Upper lobe of left lung (tissue), 4 donors: ENCODE results near the gene C1orf21.

Experiments used
- EP300 ChIP-seq, 4 donors: sonication (generic); formaldehyde crosslinking; IDR thresholded peaks; one replicate each; pipeline ENCODE4 v1.5.1; 2017; ENCODE audit warnings: antibody characterized with exemption in 4 of 4, control low read depth in 2 of 4
- POLR2A ChIP-seq, 4 donors: fragments of 450-650 bp; IDR thresholded peaks; one replicate each; pipeline ENCODE4 v1.5.1; 2016 to 2017; ENCODE audit warnings: antibody characterized with exemption in 4 of 4, mild to moderate bottlenecking in 2 of 4
- POLR2AphosphoS5 ChIP-seq, 2 donors: sonication (generic); formaldehyde crosslinking; IDR thresholded peaks; one replicate each; pipeline ENCODE4 v1.5.1; 2017; ENCODE audit warnings: antibody characterized with exemption in 2 of 2
- TF ChIP-seq, protein P1 (sequence below), 6 experiments: fragments of 450-650 bp in 4 of 6; fragments of 200-600 bp in 2 of 6; sonication (generic) in 2 of 6; IDR thresholded peaks; one replicate each; pipeline ENCODE4 v1.5.1; 2016 to 2019; ENCODE audit warnings: antibody characterized with exemption in 6 of 6

DNA sequence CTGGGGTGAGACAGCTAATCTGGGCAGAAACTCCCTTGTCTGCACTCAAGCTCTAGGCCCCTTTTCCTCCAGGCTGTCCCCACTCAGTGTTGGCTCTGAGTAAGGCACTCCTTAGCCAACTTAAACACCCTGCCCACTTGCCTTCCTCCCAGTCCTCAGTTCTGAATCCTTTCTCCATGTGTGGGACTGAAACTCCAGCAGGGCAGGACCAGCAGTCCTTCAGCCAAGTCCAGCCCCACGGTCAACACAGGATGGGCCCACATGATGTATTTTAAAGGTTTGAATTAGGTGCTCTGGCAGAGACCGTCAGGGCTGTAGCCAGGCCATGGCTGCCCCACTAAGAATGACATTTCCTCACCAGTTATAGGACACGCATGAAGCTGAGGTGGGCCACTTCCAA, 260.0 kb downstream of the C1orf21 start:
- TF ChIP-seq, protein P1, sequence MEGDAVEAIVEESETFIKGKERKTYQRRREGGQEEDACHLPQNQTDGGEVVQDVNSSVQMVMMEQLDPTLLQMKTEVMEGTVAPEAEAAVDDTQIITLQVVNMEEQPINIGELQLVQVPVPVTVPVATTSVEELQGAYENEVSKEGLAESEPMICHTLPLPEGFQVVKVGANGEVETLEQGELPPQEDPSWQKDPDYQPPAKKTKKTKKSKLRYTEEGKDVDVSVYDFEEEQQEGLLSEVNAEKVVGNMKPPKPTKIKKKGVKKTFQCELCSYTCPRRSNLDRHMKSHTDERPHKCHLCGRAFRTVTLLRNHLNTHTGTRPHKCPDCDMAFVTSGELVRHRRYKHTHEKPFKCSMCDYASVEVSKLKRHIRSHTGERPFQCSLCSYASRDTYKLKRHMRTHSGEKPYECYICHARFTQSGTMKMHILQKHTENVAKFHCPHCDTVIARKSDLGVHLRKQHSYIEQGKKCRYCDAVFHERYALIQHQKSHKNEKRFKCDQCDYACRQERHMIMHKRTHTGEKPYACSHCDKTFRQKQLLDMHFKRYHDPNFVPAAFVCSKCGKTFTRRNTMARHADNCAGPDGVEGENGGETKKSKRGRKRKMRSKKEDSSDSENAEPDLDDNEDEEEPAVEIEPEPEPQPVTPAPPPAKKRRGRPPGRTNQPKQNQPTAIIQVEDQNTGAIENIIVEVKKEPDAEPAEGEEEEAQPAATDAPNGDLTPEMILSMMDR (IDR thresholded peaks at IDR 0.05), result no peak
- no peak for TF ChIP-seq POLR2AphosphoS5 (IDR thresholded peaks at IDR 0.05)
- TF ChIP-seq POLR2A (IDR thresholded peaks at IDR 0.05), result no peak
- no peak for TF ChIP-seq EP300 (IDR thresholded peaks at IDR 0.05)
